Gastroesophageal sphincter (tissue), 3 donors: ENCODE data around the gene FSTL1.

Experiments used
- CTCF ChIP-seq, 4 experiments: fragments of 200-600 bp in 2 of 4; fragments of 450-650 bp in 2 of 4; sonication (generic) in 1 of 4; IDR thresholded peaks; one replicate each; pipeline ENCODE4 v1.5.1; 2017 to 2019; ENCODE audit warnings: antibody characterized with exemption in 4 of 4, mild to moderate bottlenecking in 2 of 4, moderate library complexity in 2 of 4
- EP300 ChIP-seq: sonication (generic); formaldehyde crosslinking; IDR thresholded peaks from one replicate; pipeline ENCODE4 v1.6.1; 2017; ENCODE audit warnings: antibody characterized with exemption, mild to moderate bottlenecking
- POLR2A ChIP-seq, 2 donors: fragments of 450-650 bp; IDR thresholded peaks; one replicate each; pipeline ENCODE4 v1.6.1; 2017; ENCODE audit warnings: antibody characterized with exemption in 2 of 2, mild to moderate bottlenecking in 2 of 2, moderate library complexity in 1 of 2
- POLR2AphosphoS5 ChIP-seq: sonication (generic); formaldehyde crosslinking; IDR thresholded peaks from one replicate; pipeline ENCODE4 v1.6.1; 2017; ENCODE audit warnings: antibody characterized with exemption

- TF ChIP-seq CTCF (IDR thresholded peaks at IDR 0.05) (no peak), POLR2A (IDR thresholded peaks at IDR 0.05) (no peak), POLR2AphosphoS5 (no peak), EP300 (no peak)
These were observed 86.7 kb downstream of the FSTL1 start for GRCh38 chr3:120364101-120364500.
